RWPE2 (cell line): ENCODE data around the gene KRTAP5-10.
"Not testable (repeated sequence)": the region's sequence is repeated elsewhere in the genome, so short reads cannot be mapped to it uniquely, and the experiment has no call there.

Source experiments
- ATAC-seq: fragments of 200-7000 bp; cut with Tn5 transposase; 3 replicates; pipeline ENCODE4 v1.9.1; 2021; ENCODE audit warnings: low read depth
- DNase-seq: peaks from one replicate; pipeline ENCODE4 v3.0.0-alpha.2; 2020; ENCODE audit warnings: low spot score
- H3K27ac ChIP-seq: fragments of 450-650 bp; 2 replicates; pipeline ENCODE4 v1.5.1; 2017; ENCODE audit warnings: mild to moderate bottlenecking; ENCODE audit not compliant: poor library complexity, severe bottlenecking
- H3K27me3 ChIP-seq: fragments of 250-450 bp; sonication (Bioruptor Pico); 2 replicates; pipeline ENCODE4 v1.5.1; 2021; ENCODE audit warnings: mild to moderate bottlenecking, moderate library complexity; ENCODE audit not compliant: insufficient read depth, poor library complexity, severe bottlenecking
- H3K36me3 ChIP-seq: fragments of 250-450 bp; sonication (Bioruptor Pico); 2 replicates; pipeline ENCODE4 v1.5.1; 2020; ENCODE audit warnings: low read depth, mild to moderate bottlenecking, moderate library complexity
- H3K4me1 ChIP-seq: fragments of 250-450 bp; sonication (Bioruptor Pico); 2 replicates; pipeline ENCODE4 v1.5.1; 2021; ENCODE audit warnings: mild to moderate bottlenecking, moderate library complexity; ENCODE audit not compliant: insufficient read depth, poor library complexity, severe bottlenecking
- H3K4me3 ChIP-seq: fragments of 250-450 bp; sonication (Bioruptor Pico); 2 replicates; pipeline ENCODE4 v1.5.1; 2021; ENCODE audit warnings: mild to moderate bottlenecking, moderate library complexity; ENCODE audit not compliant: severe bottlenecking
- H3K9me3 ChIP-seq: fragments of 250-450 bp; sonication (Bioruptor Pico); 2 replicates; pipeline ENCODE4 v1.5.1; 2021; ENCODE audit warnings: mild to moderate bottlenecking, moderate library complexity; ENCODE audit not compliant: severe bottlenecking
- TF ChIP-seq, protein P1 (sequence below): fragments of 450-650 bp; IDR thresholded peaks from one replicate; pipeline ENCODE4 v1.5.1; 2017; ENCODE audit warnings: mild to moderate bottlenecking, moderate library complexity; ENCODE audit not compliant: poor library complexity, severe bottlenecking

Gene KRTAP5-10

GRCh38 chr11:71563406-71563805, 2.0 kb upstream of the KRTAP5-10 start:
- H3K4me3 ChIP-seq, result no peak overlapping the region
- no peaks in the 10 kb centered on the region for H3K9me3 ChIP-seq
- H3K27ac ChIP-seq, result no peak overlapping the region
- no peaks in the 10 kb centered on the region for H3K4me1 ChIP-seq
- no peaks in the 10 kb centered on the region for H3K36me3 ChIP-seq
- H3K27me3 ChIP-seq, result no peaks in the 10 kb centered on the region
- ATAC-seq (no peak), DNase-seq (no peak)
- TF ChIP-seq, protein P1, sequence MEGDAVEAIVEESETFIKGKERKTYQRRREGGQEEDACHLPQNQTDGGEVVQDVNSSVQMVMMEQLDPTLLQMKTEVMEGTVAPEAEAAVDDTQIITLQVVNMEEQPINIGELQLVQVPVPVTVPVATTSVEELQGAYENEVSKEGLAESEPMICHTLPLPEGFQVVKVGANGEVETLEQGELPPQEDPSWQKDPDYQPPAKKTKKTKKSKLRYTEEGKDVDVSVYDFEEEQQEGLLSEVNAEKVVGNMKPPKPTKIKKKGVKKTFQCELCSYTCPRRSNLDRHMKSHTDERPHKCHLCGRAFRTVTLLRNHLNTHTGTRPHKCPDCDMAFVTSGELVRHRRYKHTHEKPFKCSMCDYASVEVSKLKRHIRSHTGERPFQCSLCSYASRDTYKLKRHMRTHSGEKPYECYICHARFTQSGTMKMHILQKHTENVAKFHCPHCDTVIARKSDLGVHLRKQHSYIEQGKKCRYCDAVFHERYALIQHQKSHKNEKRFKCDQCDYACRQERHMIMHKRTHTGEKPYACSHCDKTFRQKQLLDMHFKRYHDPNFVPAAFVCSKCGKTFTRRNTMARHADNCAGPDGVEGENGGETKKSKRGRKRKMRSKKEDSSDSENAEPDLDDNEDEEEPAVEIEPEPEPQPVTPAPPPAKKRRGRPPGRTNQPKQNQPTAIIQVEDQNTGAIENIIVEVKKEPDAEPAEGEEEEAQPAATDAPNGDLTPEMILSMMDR, result no peak

GRCh38 chr11:71564430-71564829, 933 bp upstream of the KRTAP5-10 start:
- DNase-seq (no peak), ATAC-seq (no peak)
- TF ChIP-seq, protein P1, result no peak
- no peaks in the 10 kb centered on the region for H3K36me3 ChIP-seq
- no peak overlapping the region for H3K4me3 ChIP-seq
- no peaks in the 10 kb centered on the region for H3K4me1 ChIP-seq
- H3K27me3 ChIP-seq, result no peaks in the 10 kb centered on the region
- H3K9me3 ChIP-seq, result no peaks in the 10 kb centered on the region
- no peak overlapping the region for H3K27ac ChIP-seq

GRCh38 chr11:71566081-71566620, 788 bp downstream of the KRTAP5-10 start:
- Histone ChIP-seq H3K27ac (no peak overlapping the region), H3K27me3 (no peaks in the 10 kb centered on the region), H3K36me3 (no peaks in the 10 kb centered on the region), H3K9me3 (no peaks in the 10 kb centered on the region), H3K4me1 (no peaks in the 10 kb centered on the region), H3K4me3 (no peak overlapping the region)
- TF ChIP-seq, protein P1, result no peak
- ATAC-seq (no peak), DNase-seq (no peak)

- ATAC-seq, H3K4me1 ChIP-seq: not testable (repeated sequence)
Observed at GRCh38 chr11:71566626-71567599, 1.6 kb downstream of the KRTAP5-10 start.

GRCh38 chr11:71567633-71568032, 2.3 kb downstream of the KRTAP5-10 start:
- not testable (repeated sequence) for DNase-seq, H3K27ac ChIP-seq, H3K4me1 ChIP-seq, H3K4me3 ChIP-seq, H3K27me3 ChIP-seq, ATAC-seq, H3K9me3 ChIP-seq, H3K36me3 ChIP-seq

More at GRCh38 chr11:71566626-71567599, 1.6 kb downstream of the KRTAP5-10 start:
- H3K4me3 ChIP-seq, DNase-seq, H3K27me3 ChIP-seq, H3K36me3 ChIP-seq, H3K9me3 ChIP-seq, H3K27ac ChIP-seq: not testable (repeated sequence)
